HepG2 (cell line): ENCODE measurements around the gene CPT1B. TPM values are rescaled to one million over a fixed set of nuclear protein-coding genes. Genes with fewer than 3 reads are reported as not detected.

Source experiments
- EP300 ChIP-seq, 3 experiments: sonication (generic) in 1 of 3; formaldehyde crosslinking in 1 of 3; IDR thresholded peaks; 2 replicates each; pipeline versions ENCODE4 v1.5.1 to v1.6.1; 2011 to 2020; ENCODE audit warnings: low read depth in 2 of 3, low read length in 2 of 3, borderline replicate concordance in 1 of 3, improper control_type of control experiment in 1 of 3, mild to moderate bottlenecking in 1 of 3, missing genetic modification reagents in 1 of 3, moderate library complexity in 1 of 3
- HDAC6 ChIP-seq: fragments of 200-600 bp; sonication (generic); IDR thresholded peaks from 2 replicates; pipeline ENCODE4 v1.7.0; 2017; ENCODE audit warnings: mild to moderate bottlenecking, antibody characterized with exemption, low read length, low read depth
- HMG20B ChIP-seq: conservative IDR thresholded peaks from 2 replicates; pipeline ENCODE4 v1.6.1; 2016; ENCODE audit warnings: missing genetic modification reagents, missing compliant biosample characterization
- HNF4G ChIP-seq, 2 experiments: sonication (generic) in 1 of 2; formaldehyde crosslinking in 1 of 2; IDR thresholded peaks; 2 replicates each; pipeline versions ENCODE4 v1.4.0 to v1.6.1; 2011 to 2020; ENCODE audit warnings: borderline replicate concordance in 2 of 2, low read depth in 2 of 2, mild to moderate bottlenecking in 2 of 2, low read length in 1 of 2, missing genetic modification reagents in 1 of 2, moderate library complexity in 1 of 2
- MTA1 ChIP-seq: sonication (generic); formaldehyde crosslinking; IDR thresholded peaks from 2 replicates; pipeline ENCODE4 v1.4.0; 2020; ENCODE audit warnings: missing genetic modification reagents, mild to moderate bottlenecking, borderline replicate concordance
- NR2F1 ChIP-seq, 2 experiments: fragments of 450-650 bp in 1 of 2; formaldehyde crosslinking in 1 of 2; IDR thresholded peaks; 2 replicates each; pipeline versions ENCODE4 v1.5.0 to v1.6.1; 2016 to 2020; ENCODE audit warnings: mild to moderate bottlenecking in 1 of 2, missing compliant biosample characterization in 1 of 2, missing genetic modification reagents in 1 of 2, moderate library complexity in 1 of 2
- REST ChIP-seq, 2 experiments: IDR thresholded peaks; 2 replicates each; pipeline ENCODE4 v1.6.1; 2011 to 2012; ENCODE audit warnings: low read length in 2 of 2, borderline replicate concordance in 1 of 2, low read depth in 1 of 2, mild to moderate bottlenecking in 1 of 2, moderate library complexity in 1 of 2
- SOX5 ChIP-seq: IDR thresholded peaks from 2 replicates; pipeline ENCODE4 v1.6.1; 2016; ENCODE audit warnings: borderline replicate concordance
- SYNCRIP ChIP-seq: fragments of 200-400 bp; formaldehyde crosslinking; IDR thresholded peaks from 2 replicates; pipeline ENCODE4 v1.6.1; 2018; ENCODE audit warnings: mild to moderate bottlenecking, low read depth, low read length; ENCODE audit not compliant: insufficient read depth
- ZBTB49 ChIP-seq: sonication (generic); formaldehyde crosslinking; IDR thresholded peaks from 2 replicates; pipeline ENCODE4 v1.4.0; 2020; ENCODE audit warnings: missing genetic modification reagents, borderline replicate concordance
- ZNF891 ChIP-seq: sonication (generic); formaldehyde crosslinking; IDR thresholded peaks from 2 replicates; pipeline ENCODE4 v1.5.0; 2020; ENCODE audit warnings: mild to moderate bottlenecking, missing genetic modification reagents
- polyA plus RNA-seq, 8 experiments: library from polyadenylated mRNA; depleted of rRNA in 3 of 8; stranded (reverse) in 7 of 8; unstranded in 1 of 8; fragments of >200 nt; fragmentation: Illumina TruSeq in 4 of 8; extraction: Trizol in 4 of 8; gene quantifications; 2 replicates each; pipeline versions ENCODE4 v1.2.1 to v1.2.3, GENCODE V29; 2011 to 2016; ENCODE audit warnings: low read depth in 4 of 8, missing spikeins in 1 of 8, mixed read lengths in 1 of 8; ENCODE audit not compliant: insufficient read depth in 1 of 8
- total RNA-seq, 5 experiments: library from RNA; depleted of rRNA; stranded (reverse); fragments of >200 nt; fragmentation: Illumina TruSeq; extraction: Trizol; gene quantifications; 2 replicates each; pipeline ENCODE4 v1.2.3, GENCODE V29; 2016; ENCODE audit warnings: low read depth in 1 of 5
- TF ChIP-seq, protein P1 (sequence below): fragments of 450-650 bp; IDR thresholded peaks from 2 replicates; pipeline ENCODE4 v1.6.1; 2017; ENCODE audit warnings: mild to moderate bottlenecking

CPT1B gene
- total and polyA plus RNA-seq, 2 of the 13 experiments (the other 11 are each of a cell fraction or from before 2014, with no cell fraction given): 9.2 to 19.5 TPM

GRCh38 chr22:50599816-50600455, 21.7 kb upstream of the CPT1B start (continued):
- TF ChIP-seq ZBTB49 (CRISPR knock-in tag) (peak; percentile 99), REST (IDR thresholded peaks at IDR 0.05; ENCODE audit: borderline replicate concordance in 1 of 2, low read depth in 1 of 2, low read length in 2 of 2) (peak; percentile 98 to 99), NR2F1 (CRISPR knock-in tag; IDR thresholded peaks at IDR 0.05) (peak in 1 of 2 experiments; percentile 33; a peak in 1 of 4 replicates), HDAC6 (no peak), ZNF891 (CRISPR knock-in tag) (peak; percentile 93; the same call in 1 of the 2 replicates), SYNCRIP (no peak), MTA1 (peak; percentile 74; the same call in 1 of the 2 replicates), EP300 (IDR thresholded peaks at IDR 0.05; ENCODE audit: low read depth in 2 of 2, low read length in 2 of 2) (no peak), EP300 (CRISPR knock-in tag; IDR thresholded peaks at IDR 0.05; ENCODE audit: borderline replicate concordance) (peak; percentile 69), HMG20B (CRISPR knock-in tag) (peak; percentile 92), SOX5 (CRISPR knock-in tag) (peak; percentile 65), HNF4G (IDR thresholded peaks at IDR 0.05; ENCODE audit: borderline replicate concordance, low read depth, low read length) (no peak), HNF4G (CRISPR knock-in tag; IDR thresholded peaks at IDR 0.05; ENCODE audit: borderline replicate concordance, low read depth) (peak; percentile 42; the same call in 1 of the 2 replicates)
- TF ChIP-seq, protein P1, sequence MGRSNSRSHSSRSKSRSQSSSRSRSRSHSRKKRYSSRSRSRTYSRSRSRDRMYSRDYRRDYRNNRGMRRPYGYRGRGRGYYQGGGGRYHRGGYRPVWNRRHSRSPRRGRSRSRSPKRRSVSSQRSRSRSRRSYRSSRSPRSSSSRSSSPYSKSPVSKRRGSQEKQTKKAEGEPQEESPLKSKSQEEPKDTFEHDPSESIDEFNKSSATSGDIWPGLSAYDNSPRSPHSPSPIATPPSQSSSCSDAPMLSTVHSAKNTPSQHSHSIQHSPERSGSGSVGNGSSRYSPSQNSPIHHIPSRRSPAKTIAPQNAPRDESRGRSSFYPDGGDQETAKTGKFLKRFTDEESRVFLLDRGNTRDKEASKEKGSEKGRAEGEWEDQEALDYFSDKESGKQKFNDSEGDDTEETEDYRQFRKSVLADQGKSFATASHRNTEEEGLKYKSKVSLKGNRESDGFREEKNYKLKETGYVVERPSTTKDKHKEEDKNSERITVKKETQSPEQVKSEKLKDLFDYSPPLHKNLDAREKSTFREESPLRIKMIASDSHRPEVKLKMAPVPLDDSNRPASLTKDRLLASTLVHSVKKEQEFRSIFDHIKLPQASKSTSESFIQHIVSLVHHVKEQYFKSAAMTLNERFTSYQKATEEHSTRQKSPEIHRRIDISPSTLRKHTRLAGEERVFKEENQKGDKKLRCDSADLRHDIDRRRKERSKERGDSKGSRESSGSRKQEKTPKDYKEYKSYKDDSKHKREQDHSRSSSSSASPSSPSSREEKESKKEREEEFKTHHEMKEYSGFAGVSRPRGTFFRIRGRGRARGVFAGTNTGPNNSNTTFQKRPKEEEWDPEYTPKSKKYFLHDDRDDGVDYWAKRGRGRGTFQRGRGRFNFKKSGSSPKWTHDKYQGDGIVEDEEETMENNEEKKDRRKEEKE: no peak
